ENCODE measurements around the gene MAD1L1.
"Not testable (repeated sequence)": the region's sequence is repeated elsewhere in the genome, so short reads cannot be mapped to it uniquely, and the experiment has no call there.

Gene MAD1L1

GRCh38 chr7:1977876-1978441, 254.8 kb downstream of the MAD1L1 start:
- H3K27ac ChIP-seq = no peak overlapping the region
- POLR2A ChIA-PET (ENCODE audit: low non-redundant PET) = no interaction called here
- DNase-seq (ENCODE audit: low spot score) = no peak
- CTCF ChIA-PET = no interaction called here
- TF ChIP-seq CTCF (conservative IDR thresholded peaks at IDR 0.05; ENCODE audit: low read depth) = no peak

GRCh38 chr7:1977059-1977875, 255.5 kb downstream of the MAD1L1 start:
- no peak overlapping the region for H3K27ac ChIP-seq
- ChIA-PET CTCF (interaction anchor here (0.6 kb wide), 2 partner anchors 53 to 341 kb away, joined by 3 read pairs; no protein-coding TSS in a partner anchor), POLR2A (ENCODE audit: low non-redundant PET) (no interaction called here)
- no peak for DNase-seq (ENCODE audit: low spot score)
- TF ChIP-seq CTCF (conservative IDR thresholded peaks at IDR 0.05; ENCODE audit: low read depth) = no peak

- DNase-seq (ENCODE audit: low spot score); POLR2A ChIA-PET (ENCODE audit: low non-redundant PET): not testable (repeated sequence)
- CTCF ChIA-PET = interaction anchor here (0.6 kb wide), 1 partner anchor 340 kb away, joined by 3 read pairs; no protein-coding TSS in a partner anchor
Measured at GRCh38 chr7:1976521-1976920, 256.2 kb downstream of the MAD1L1 start.

GRCh38 chr7:1975581-1975980, 257.2 kb downstream of the MAD1L1 start:
- ChIA-PET CTCF (no interaction called here), POLR2A (ENCODE audit: low non-redundant PET) (no interaction called here)
- no peak for TF ChIP-seq CTCF (conservative IDR thresholded peaks at IDR 0.05; ENCODE audit: low read depth)
- no peak for DNase-seq (ENCODE audit: low spot score)
- no peak overlapping the region for H3K27ac ChIP-seq

More at GRCh38 chr7:1976521-1976920, 256.2 kb downstream of the MAD1L1 start:
- not testable (repeated sequence) for H3K27ac ChIP-seq

GRCh38 chr7:1975179-1975578, 257.6 kb downstream of the MAD1L1 start:
- no peak for DNase-seq (ENCODE audit: low spot score)
- no peak for TF ChIP-seq CTCF (conservative IDR thresholded peaks at IDR 0.05; ENCODE audit: low read depth)
- H3K27ac ChIP-seq = no peak overlapping the region
- ChIA-PET POLR2A (ENCODE audit: low non-redundant PET) (no interaction called here), CTCF (no interaction called here)

- ChIA-PET POLR2A (ENCODE audit: low non-redundant PET) (no interaction called here), CTCF (no interaction called here)
- no peak for DNase-seq (ENCODE audit: low spot score)
- H3K27ac ChIP-seq = no peak overlapping the region
- no peak for TF ChIP-seq CTCF (conservative IDR thresholded peaks at IDR 0.05; ENCODE audit: low read depth)
Measured at GRCh38 chr7:1974290-1975101, 258.2 kb downstream of the MAD1L1 start.

All from RWPE1 (cell line).